ENCODE data around the gene SPINT4.
A peak's percentile ranks its signal among the peaks of the same experiment; 100 is the strongest.
"Not testable (repeated sequence)": the region's sequence is repeated elsewhere in the genome, so short reads cannot be mapped to it uniquely, and the experiment has no call there.

Gene SPINT4

DNA sequence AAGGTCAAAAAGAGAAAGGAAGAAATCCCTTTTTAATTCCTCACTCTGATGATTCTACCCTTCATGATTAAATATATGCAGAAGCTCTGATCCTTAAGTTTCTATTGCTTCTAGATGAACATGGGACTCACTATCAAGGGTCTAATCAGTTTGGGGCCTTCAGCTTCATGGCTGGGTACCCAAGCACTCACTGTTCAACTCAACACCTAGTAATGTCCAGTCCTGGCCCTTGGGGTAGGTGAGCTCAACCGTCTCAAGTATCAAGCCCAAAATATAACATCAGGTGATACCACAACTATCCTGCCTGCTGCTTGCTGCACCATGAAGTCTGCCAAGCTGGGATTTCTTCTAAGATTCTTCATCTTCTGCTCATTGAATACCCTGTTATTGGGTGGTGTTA lies at the start of gene SPINT4:
SPINT4 (plus strand) TSS at position 301 of the 400 bp plus-strand sequence; CDS start at position 322, 21 bp downstream.
- no peak for DNase-seq (ENCODE audit: low read depth, low spot score)

DNA sequence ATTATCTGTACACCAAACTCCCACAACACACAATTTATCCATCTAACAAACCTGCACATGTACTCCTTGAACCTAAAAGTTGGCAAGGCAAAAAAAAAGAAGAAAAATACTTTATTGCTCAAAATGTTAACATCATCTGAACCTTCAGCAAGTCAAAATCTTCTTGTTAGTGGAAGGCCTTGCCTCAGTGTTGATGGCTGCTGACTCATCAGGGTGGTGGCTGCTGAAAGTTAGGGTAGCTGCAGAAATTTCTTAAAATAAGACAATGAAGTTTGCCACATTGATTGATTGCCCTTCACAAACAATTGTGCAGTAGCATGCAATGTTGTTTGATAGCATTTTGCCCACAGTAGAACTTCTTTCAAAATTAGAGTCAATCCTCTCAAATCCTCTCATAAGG lies 49.4 kb upstream of the SPINT4 start:
- DNase-seq (ENCODE audit: low read depth, low spot score), result no peak

- DNase-seq (ENCODE audit: low read depth, low spot score), result no peak
Observed at GRCh38 chr20:45679650-45680049, 42.5 kb upstream of the SPINT4 start.

DNA sequence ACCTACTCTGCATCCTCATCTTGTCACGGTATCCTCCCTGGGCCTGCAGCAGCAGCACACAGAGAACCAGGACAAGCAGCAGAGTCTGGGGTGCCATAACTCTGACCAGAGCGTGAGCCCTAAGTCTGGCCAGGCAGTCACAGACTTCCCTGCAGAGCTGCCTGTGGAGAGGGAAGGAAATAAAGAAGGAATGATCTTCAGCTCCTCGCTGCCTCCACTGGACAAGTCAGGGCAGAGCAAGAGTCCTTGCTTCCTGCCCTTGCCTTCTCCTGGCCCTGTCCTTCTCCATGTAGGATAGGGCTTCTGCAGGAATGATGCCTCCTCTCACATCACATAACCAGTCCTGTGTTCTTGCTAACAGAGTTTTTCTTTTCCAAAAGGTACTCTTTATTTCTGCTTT lies 36.3 kb upstream of the SPINT4 start:
- DNase-seq (ENCODE audit: low read depth, low spot score), result peak; percentile 23

DNA sequence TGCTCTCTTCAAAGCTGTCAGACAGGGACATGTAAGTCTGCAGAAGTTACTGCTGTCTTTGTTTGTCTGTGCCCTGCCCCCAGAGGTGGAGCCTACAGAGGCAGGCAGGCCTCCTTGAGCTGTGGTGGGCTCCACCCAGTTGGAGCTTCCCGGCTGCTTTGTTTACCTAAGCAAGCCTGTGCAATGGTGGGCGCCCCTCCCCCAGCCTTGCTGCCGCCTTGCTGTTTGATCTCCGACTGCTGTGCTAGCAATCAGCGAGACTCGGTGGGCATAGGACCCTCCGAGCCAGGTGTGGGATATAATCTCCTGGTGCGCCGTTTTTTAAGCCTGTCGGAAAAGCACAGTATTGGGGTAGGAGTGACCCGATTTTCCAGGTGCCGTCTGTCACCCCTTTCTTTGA lies 28.8 kb upstream of the SPINT4 start:
- not testable (repeated sequence) for DNase-seq (ENCODE audit: low read depth, low spot score)

DNA sequence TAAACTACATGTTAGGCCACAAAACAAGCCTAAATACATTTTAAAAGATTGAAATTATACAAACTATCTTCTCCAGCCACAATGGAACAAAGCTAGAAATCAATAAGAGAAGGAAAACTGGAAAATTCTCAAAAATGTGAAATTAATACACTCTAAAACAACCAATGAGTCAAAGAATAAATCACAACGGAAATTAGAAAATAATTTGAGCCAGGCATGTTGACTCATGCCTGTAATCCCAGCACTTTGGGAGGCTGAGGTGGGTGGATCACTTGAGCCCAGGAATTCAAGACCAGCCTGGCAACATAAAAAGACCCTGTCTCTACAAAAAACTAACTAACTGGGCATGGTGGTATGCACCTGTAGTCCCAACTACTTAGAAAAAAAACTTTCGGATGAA lies 26.7 kb upstream of the SPINT4 start:
- DNase-seq (ENCODE audit: low read depth, low spot score), result no peak

- no peak for DNase-seq (ENCODE audit: low read depth, low spot score)
Observed at GRCh38 chr20:45701104-45701503, 21.0 kb upstream of the SPINT4 start.

- no peak for DNase-seq (ENCODE audit: low read depth, low spot score)
Observed at GRCh38 chr20:45701873-45702272, 20.3 kb upstream of the SPINT4 start, which contains the start of gene WFDC13. TSS of gene WFDC13 (plus strand) at chr20:45702038. CDS start at chr20:45702124, 86 bp downstream.

GRCh38 chr20:45704969-45705637 lies 17.0 kb upstream of the SPINT4 start, which contains the start of gene WFDC10B:
TSS of gene WFDC10B (minus strand) at chr20:45705019. CDS start at chr20:45685992, 19,027 bp downstream.
- no peak for DNase-seq (ENCODE audit: low read depth, low spot score)

DNA sequence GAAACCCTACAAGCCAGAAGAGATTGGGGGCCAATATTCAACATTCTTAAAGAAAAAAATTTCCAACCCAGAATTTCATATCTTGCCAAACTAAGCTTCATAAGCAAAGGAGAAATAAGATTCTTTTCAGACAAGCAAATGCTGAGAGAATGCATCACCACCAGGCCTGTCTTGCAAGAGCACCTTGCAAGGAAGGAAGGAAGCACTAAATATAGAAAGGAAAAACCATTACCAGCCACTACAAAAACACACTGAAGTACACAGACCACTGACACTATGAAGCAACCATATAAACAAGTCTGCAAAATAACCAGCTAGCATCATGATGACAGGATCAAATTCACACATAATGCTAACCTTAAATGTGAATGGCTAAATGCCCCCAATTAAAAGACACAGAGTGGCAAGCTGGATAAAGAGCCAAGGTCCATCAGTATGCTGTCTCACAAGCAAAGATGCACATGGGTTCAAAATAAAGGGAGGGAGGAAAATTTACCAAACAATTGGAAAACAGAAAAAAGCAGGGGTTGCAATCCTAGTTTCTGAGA lies 5.9 kb upstream of the SPINT4 start:
- not testable (repeated sequence) for DNase-seq (ENCODE audit: low read depth, low spot score)

DNA sequence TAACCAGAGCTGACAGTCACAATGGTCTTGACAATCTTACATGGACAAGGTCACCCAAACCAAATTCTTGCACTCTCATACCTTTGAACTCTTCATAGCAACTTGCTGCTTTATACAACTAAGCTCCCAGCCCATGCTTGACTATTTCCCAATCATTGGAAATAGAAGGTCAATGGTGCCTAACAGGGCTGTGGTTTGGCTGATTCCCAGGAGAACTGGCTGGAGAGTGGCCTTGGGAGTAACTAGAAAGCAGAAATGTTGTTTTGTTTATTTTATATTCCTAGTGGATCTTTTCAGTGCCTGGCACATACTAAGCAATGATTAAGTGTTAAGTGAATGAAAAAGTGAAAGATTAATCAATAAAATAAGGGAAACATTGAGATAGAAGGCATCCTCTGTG lies 3.0 kb downstream of the SPINT4 start:
- no peak for DNase-seq (ENCODE audit: low read depth, low spot score)

GRCh38 chr20:45727044-45727443 lies 4.9 kb downstream of the SPINT4 start:
- no peak for DNase-seq (ENCODE audit: low read depth, low spot score)

DNA sequence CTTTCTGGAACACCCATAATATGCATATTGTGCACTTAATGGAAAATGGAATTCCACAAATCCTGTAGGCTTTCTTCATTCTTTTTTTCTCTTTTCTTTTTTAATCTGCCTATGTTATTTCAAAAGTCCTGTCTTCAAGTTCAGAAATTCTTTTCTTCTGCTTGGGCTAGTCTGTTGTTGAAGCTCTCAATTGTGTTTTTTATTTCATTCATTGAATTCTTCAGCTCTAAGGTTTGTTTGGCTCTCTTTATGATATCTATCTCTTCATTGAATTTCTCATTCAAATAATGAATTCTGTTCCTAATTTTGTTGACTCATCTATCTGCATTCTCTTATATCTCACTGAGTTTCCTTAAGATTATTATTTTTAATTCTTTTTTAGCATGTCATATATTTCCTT lies 10.1 kb downstream of the SPINT4 start:
- DNase-seq (ENCODE audit: low read depth, low spot score), result no peak

DNA sequence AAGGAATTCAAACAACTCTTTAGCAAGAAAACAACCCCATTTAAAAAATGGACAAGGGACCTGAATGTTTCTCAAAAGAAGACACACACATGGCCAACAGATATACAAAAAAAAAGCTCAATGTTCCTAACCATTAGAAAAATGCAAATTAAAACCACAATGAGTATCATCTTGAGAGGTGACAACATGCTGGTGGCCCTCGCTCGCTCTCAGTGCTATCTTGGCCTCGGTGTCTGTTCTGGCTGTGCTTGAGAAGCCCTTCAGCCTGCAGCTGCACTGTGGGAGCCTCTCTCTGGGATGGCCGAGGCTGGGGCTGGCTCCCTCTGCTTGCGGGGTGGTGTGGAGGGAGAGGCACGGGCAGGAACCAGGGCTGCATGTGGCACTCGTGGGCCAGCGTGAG lies 13.4 kb downstream of the SPINT4 start:
- DNase-seq (ENCODE audit: low read depth, low spot score), result no peak

GRCh38 chr20:45735988-45736387 lies 13.8 kb downstream of the SPINT4 start:
- no peak for DNase-seq (ENCODE audit: low read depth, low spot score)

DNA sequence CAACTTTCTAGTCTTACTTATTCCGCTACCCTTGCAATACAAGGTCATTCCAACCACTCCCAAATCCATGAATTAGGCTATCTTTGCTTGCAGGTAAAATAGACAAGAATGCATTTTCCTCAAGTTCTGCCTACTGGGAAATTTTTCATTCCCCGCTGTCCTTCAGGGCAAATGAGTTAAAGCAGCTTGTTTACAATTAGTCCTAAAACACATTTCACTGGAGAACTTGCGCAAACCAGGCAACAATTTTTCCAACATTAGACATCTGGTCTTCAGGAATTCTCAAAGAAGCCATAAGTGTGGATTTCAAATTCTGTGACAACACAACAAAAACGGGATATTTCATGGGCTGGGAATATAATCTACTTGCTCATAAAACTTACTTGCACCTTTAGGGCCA lies 20.4 kb downstream of the SPINT4 start:
- no peak for DNase-seq (ENCODE audit: low read depth, low spot score)

DNA sequence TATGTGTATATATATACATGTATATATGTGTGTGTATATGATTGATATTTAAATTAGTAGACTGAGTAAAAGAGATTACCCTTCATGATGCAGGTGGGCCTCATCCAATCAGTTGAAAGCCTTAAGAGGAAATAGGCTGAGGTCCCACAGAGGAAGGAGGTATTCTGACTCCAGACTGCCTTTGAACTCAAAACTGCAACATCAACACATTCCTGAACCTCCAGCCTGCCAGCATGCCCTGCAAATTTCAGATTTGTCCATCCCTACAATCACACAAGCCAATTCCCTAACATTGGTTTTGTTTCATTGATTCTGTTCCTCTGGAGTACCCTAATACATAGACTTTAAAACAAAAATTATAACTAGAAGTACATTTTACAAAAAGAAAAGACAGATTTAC lies 22.9 kb downstream of the SPINT4 start:
- no peak for DNase-seq (ENCODE audit: low read depth, low spot score)

DNA sequence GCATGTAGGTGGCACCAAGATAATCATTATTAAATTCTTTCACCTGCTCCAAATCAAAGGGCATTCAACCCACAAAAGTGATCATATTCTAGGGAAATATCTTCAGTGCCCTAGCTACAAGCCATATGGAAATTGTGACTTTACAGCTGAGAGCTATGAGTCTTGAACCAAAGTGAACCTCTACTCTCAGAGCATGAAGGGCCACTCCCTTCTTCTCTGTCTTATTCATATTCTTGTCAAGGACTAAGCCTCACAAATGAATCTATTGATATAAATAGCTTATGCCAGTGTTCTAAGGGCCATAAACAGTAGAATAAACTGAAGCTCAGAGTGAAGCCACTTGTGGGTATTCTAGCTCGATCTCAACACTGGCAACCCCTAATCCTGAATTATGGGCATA lies 29.6 kb downstream of the SPINT4 start:
- DNase-seq (ENCODE audit: low read depth, low spot score), result no peak

GRCh38 chr20:45752746-45753145 lies 30.6 kb downstream of the SPINT4 start:
- DNase-seq (ENCODE audit: low read depth, low spot score), result no peak

GRCh38 chr20:45758096-45758495 lies 35.9 kb downstream of the SPINT4 start:
- DNase-seq (ENCODE audit: low read depth, low spot score), result no peak

DNA sequence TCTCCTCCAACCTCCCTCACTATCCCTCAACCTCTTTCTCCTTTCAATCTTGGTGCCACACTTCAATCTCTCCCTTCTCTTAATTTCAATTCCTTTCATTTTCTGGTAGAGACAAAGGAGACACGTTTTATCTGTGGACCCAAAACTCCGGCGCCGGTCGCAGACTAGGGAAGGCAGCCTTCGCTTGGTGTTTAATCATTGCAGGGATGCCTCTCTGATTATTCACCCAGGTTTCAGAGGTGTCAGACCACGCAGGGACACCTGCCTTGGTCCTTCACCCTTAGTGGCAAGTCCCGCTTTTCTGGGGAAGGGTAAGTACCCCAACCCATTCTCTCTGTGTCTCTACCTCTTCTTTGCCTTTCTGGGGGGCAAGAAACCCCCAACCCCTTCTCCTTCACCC lies 37.8 kb downstream of the SPINT4 start:
- DNase-seq (ENCODE audit: low read depth, low spot score), result not testable (repeated sequence)

- not testable (repeated sequence) for DNase-seq (ENCODE audit: low read depth, low spot score)
Observed at GRCh38 chr20:45761966-45762365, 39.8 kb downstream of the SPINT4 start.

DNA sequence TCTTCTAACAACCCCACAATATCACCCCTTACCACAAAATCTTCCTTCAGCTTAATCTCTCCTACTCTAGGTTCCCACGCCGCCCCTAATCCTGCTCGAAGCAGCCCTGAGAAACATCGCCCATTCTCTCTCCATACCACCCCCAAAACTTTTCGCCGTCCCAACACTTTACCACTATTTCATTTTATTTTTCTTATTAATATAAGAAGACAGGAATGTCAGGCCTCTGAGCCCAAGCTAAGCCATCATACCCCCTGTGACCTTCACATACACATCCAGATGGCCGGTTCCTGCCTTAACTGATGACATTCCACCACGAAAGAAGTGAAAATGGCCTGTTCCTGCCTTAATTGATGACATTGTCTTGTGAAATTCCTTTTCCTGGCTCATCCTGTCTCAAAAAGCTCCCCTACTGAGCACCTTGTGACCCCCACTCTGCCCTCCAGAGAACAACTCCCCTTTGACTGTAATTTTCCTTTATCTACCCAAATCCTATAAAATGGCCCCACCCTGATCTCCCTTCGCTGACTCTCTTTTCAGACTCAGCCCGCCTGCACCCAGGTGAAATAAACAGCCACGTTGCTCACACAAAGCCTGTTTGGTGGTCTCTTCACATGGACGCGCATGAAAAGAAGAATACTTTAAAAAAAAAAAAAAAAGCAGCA lies 42.6 kb downstream of the SPINT4 start:
- peak; percentile 9 for DNase-seq (ENCODE audit: low read depth, low spot score)

Data from iPS DF 19.7 (cell line).